ENCODE measurements around the gene LTBP2. TPM values are rescaled to one million over a fixed set of nuclear protein-coding genes. Genes with fewer than 3 reads are reported as not detected.

The LTBP2 gene
- total RNA-seq, 1 donor from 2014 or later = 1.1 TPM

DNA sequence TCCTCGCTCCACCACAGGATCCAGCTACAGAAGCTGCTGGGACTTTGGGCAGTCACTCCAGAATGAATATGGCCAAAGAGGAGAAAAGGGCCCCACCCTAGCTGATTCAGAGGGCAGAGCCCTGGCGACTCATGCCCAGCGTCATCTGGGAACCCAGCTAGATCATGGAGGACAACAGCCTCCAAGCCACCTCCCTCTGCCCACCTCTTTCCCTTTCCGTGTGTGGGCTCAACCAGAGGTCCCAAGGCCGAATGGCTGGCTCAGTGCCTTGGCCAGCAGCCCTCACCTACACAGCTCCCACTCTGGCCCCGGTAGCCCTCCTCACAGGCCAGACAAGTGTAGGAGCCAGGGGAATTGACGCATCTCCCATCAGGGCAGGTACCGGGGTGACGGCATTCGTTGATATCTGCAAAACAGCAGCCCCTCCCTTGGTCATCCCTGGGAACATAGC, 101.1 kb downstream of the LTBP2 start:
- no peak for ATAC-seq
- no peak for DNase-seq (ENCODE audit: low spot score)

DNA sequence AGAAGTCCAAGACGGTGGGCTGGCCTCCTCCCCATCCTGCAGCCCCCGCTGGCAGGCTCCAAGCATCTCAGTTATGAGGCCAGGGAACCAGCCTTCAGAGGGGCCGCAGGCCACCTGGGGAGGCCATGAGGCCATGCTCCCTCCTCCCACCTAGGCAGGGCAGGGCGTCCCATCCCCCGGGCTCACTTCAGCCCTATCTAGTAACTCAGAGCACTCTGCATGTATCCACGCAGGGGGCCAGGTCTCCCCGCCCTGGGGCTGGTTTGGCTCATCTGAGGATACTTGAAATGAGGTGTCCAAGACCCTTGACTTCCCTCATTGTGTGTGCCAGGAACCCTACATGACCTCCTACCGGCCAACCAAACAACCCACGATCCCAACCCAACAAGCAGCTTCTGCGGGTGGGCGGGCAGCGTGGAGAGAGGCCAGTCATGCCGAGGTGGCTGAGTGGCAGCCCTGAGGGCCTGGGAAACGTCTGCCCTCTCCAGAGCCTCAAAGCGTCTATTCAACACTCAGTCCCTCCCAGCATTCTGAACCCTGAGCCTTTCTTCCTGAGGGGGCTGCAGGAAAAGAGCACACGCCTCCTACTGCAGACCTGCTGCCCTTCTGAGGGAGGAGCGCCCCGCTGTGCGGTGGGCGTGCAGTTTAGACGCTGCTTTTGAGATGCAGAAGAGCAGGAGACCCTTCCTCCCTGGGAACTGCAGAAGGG, 101.7 kb downstream of the LTBP2 start:
- ATAC-seq = no peak
- no peak for DNase-seq (ENCODE audit: low spot score)

DNA sequence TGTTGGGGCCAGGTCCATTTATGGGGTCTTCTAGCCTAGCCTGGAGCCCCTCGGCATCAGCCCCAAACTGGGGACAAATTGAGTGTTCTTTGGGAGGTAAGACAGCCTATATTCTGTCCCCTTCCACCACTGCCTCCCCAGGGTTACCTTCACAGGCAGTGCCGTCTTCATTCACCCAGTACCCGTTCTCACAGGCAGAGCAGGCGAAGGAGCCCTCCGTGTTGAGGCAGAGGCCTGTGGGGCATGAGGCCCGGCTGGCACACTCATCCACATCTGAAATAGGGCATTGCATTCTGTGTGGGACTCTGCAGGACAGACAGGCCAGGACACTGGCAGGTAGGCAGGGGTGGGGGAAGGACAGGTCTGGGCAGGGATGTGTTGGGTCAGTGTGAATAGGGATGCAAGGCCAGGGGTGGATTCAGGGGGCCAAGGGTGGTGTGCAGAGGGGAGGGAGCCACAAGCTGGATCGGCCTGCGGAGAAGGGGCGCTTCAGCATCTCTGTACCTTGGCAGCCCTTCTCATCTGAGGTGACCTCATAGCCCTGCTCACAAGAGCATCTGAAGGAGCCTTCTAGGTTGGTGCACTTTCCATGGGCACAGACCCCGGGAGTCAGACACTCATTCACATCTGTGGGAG, 102.3 kb downstream of the LTBP2 start:
- DNase-seq (ENCODE audit: low spot score) (no peak), ATAC-seq (no peak)

DNA sequence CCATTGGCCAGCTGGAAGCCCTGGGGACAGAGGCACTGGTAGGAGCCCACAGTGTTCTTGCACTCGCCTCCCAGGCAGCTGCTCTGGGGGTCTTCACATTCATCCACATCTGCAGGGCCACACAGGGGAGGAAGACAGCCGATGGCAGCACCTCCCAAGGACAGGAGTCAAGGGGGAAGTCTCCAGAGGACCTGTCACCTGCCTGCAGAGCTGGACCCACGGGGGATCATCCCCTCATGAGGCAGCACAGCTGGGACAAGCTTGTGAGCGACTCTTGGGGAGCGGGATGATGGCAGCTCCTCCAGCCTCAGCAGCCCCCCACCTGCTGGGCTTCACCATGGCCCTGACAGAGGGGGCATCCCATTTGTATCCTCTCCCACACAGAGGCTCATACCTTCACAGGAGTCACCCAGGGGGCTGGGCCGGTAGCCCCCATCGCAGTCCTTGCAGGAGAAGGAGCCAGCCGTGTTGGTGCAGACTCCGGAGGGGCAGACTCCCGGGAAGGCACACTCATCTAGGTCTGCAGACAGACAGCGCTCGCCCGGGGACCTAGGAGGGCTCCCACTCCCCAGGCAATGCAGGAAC, 103.1 kb downstream of the LTBP2 start:
- DNase-seq (ENCODE audit: low spot score) = no peak
- ATAC-seq = no peak

DNA sequence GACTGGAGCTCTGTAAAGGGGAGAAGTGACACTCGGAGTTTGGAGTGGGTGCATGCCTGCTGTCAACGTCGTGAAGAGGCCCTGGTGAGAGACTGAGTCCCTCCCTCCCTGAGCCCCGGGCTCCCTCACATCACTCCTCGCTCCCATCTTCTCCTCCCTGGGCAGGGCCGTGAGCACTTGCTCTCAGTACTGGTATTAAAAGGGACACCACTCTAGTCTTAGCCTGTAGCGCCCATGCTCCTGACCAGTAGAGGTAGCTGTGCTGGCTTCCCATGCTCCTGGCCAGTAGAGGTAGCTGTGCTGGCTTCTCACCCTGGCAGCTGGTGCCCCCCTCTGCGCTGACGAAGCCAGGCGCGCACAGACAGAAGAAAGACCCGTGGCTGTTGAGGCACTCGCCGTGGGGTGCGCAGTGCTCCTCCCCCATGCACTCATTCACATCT, 103.7 kb downstream of the LTBP2 start:
- DNase-seq (ENCODE audit: low spot score) (no peak), ATAC-seq (peak; percentile 27)

- DNase-seq (ENCODE audit: low spot score) (no peak), ATAC-seq (no peak)
These were observed 104.2 kb downstream of the LTBP2 start for GRCh38 chr14:74507840-74508239.

DNA sequence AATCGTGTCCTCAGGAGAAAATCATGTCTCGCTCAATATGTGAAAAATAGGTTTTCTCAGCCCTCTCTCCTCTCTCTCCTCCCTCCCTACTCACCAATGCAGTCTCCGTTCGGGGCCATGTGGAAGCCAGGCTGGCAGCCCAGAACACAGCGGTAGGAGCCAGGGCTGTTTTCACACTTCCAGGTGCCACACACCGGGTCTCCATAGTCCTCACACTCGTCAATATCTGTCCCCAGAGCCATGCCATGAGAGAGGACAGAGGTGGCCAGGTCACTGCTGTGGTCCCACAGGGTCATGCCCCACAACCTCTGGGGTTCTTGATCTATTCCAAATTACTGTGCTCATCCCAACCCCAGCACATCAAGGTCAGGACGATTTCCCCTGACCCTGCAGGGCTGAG, 105.0 kb downstream of the LTBP2 start:
- no peak for DNase-seq (ENCODE audit: low spot score)
- ATAC-seq = no peak

DNA sequence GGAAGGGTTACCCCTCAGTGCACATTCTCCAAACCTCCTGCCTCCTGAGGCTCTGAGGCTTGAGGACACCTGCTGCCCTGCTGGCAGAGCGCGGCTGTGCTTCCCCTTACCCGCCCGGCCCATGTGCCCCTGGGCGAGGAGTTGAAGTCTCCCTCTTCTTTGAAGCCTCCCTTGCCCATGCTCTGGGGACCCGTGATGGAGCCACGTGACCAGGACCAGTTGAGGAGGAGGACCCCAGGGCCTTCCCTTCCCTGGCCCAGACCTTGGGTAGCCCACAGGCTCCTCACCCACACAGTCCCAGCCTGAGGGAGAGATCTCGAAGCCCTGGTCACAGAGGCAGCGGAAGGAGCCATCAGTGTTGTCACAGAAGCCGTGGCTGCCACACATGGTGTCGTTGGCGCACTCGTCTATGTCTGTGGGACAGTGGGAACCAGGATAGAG, 105.6 kb downstream of the LTBP2 start:
- ATAC-seq (no peak), DNase-seq (ENCODE audit: low spot score) (peak; percentile 39)

DNA sequence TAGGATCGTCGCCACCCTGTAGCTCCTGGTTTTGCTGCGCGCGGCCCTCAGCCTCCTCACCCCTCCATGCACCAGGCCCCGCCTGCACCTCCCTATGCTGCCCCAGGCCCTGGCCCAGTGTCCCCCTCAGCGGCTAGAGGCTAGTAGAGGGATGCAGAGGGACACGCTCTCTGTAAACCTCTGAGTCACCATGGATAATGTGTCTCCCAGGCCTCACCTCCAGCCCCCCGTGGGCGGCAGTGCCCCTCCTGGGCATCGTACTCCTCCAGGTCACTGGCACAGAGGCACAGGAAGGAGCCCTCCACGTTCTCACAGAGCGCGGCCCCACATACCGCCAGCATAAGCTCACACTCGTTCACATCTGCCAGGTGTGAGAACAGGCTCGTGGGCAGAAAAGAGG, 106.2 kb downstream of the LTBP2 start:
- DNase-seq (ENCODE audit: low spot score) = peak; percentile 36
- ATAC-seq = no peak

GRCh38 chr14:74504874-74505720, 106.9 kb downstream of the LTBP2 start:
- DNase-seq (ENCODE audit: low spot score) (peak; percentile 33), ATAC-seq (no peak)

GRCh38 chr14:74504412-74504811, 107.6 kb downstream of the LTBP2 start:
- no peak for DNase-seq (ENCODE audit: low spot score)

DNA sequence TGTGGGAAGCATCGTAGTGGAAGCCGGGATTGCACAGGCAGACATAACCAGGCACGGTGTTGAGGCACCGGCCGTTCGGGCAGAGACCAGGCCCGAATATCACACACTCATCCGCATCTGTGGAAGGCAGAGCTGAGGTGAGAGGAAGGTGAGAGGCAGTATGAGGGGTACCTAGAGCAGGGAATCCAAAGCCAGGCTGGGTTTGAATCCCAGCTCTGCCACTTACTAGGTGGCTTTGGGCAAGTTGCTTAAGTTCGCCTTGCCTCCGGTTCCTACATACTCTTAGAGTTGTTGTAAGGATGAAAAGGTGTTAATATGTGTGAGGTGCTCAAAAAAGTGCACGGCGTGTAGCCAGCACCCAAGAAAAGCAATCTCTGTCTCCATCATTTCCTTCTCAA, 108.1 kb downstream of the LTBP2 start:
- no peak for DNase-seq (ENCODE audit: low spot score)
- no peak for ATAC-seq

More at GRCh38 chr14:74504412-74504811, 107.6 kb downstream of the LTBP2 start:
- no peak for ATAC-seq

- ATAC-seq = no peak
These were observed 108.6 kb downstream of the LTBP2 start for GRCh38 chr14:74503291-74503937.

DNA sequence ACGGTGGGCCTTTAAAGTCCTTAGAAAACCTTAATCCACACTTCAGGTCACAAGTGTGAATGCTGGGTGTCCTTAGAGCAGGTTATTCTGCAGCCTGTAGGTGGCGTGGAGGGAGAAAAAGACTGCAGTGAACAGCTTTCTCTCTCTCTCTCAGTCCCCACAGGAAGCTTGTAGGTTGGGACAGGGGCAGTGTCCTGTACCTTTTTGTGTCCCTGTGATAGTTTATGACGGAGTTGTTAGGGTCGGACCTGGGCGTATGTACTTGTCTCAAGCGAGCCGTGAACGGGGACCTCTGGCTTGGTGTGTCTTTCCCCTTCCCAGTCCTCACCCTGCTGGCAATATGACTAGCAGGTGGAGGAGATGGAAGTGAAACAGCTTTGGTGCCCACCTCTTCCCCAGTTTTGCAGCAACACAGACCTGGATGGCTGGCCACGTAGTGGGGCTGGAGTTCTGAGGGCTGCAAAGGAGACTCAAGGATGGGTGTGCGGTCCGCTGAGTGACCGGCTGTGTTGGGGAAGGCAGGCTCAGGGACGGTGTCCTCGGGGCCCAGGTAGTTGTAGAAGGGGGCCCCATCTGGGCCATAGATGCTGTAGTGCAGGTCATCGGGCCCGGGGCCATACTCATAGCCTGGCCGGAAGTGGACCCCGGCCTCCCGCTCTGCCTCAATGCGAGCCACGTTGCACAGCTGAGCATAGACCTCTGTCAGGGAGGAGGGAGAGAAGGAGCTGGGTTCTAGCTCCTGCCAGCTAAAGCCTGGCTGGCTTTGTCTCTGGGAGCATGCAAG, 109.6 kb downstream of the LTBP2 start:
- ATAC-seq = peak; percentile 50
- DNase-seq (ENCODE audit: low spot score) = no peak

More at GRCh38 chr14:74503291-74503937, 108.6 kb downstream of the LTBP2 start:
- peak; percentile 42 for DNase-seq (ENCODE audit: low spot score)

DNA sequence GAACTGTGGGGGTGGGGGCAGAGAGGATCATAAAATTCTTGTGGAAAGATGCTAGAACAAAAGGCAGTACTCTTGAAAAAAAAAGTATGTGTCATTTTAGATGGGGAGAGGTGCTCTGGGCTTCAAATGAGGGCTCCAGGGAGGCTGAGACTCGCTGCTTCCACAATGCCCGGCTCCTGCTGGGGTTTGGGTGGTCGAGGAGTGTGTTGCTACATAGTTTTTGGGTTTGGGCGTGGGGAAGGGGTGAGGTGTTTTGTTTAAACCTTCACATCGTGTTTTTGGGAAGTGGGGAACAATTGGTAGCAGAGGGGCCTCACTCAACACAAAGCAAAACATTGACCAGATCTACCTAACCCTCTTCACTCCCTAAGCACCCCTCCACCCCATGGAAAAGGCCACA, 110.3 kb downstream of the LTBP2 start:
- no peak for ATAC-seq
- DNase-seq (ENCODE audit: low spot score) = no peak

DNA sequence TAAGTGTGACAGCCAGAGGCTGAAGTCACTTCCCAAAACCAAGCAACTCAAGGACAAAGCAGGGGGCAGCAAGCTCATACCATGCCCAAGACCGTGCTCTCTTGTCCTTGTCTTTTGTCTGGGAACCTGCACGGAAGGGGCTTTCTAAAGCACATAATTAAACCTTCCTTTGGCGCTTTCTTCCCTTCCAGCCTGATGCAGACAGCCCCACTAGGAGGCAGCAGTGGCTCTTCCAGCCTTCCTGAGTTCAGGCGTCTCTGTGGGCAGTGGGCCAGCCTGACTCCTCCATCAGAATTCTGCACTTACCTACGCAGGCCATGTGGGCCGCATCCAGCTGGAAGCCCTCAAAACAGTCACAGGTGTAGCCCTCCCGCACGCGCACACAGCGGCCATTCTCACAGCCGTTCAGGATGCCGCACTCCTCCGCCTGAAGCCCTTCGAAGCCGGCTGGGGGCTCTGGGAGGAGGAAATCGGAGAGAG, 110.9 kb downstream of the LTBP2 start:
- no peak for DNase-seq (ENCODE audit: low spot score)
- ATAC-seq = peak; percentile 63

- ATAC-seq = peak; percentile 7
- no peak for DNase-seq (ENCODE audit: low spot score)
These were observed 111.5 kb downstream of the LTBP2 start for GRCh38 chr14:74500417-74501134.

GRCh38 chr14:74495356-74495755, 116.7 kb downstream of the LTBP2 start:
- no peak for DNase-seq (ENCODE audit: low spot score)

More at GRCh38 chr14:74495356-74495755, 116.7 kb downstream of the LTBP2 start:
- ATAC-seq = no peak

Measured in left lobe of liver (tissue), 2 donors.